M059J (cell line): Measurements from ENCODE around the gene ITPR3. TPM values are rescaled to one million over a fixed set of nuclear protein-coding genes. Genes with fewer than 3 reads are reported as not detected.

Source experiments
- DNase-seq: peaks from one replicate; pipeline ENCODE4 v3.0.0-alpha.2; 2012; ENCODE audit warnings: low read depth
- total RNA-seq: library from RNA; depleted of rRNA; stranded (reverse); fragments of >200 nt; shearing (Covaris generic); gene quantifications from 2 replicates; pipeline ENCODE4 v1.2.3, GENCODE V29; 2014

Gene ITPR3
- total RNA-seq, 1 experiment from 2014 or later = 40.3 TPM

DNA sequence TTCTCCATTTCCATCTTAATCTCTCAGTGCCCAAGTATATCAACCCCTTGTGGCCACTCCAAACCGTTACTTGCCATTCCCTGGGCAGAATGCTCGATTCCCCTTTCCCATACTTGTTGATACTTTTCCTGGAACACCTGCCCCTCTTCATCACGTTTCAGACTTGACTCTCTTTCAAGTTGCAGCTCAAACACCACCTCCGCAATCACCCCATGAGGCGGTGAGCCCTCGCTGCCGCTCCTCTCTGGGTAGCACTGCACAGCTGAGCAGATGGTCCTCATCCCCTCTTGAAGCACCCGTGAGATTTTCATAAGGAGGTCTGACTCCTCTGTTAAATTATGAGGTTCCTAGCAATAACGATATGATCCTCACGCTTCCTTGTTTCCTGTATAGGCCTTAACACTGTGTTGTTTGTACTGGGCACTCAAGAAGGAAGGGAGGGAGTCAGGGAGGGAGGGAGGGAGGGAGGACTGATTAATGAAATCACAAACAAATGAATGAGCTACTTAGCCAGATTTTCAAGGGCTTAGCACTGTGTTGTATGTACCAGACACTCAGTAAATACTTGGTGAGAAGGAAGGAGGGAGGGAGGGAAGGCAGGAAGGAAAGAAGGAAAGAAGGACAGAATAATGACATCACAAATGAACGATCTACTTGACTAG is 98.3 kb downstream of the ITPR3 start:
- no peak for DNase-seq

- DNase-seq = no peak
Observed at GRCh38 chr6:33720998-33721397, 99.9 kb downstream of the ITPR3 start.

DNA sequence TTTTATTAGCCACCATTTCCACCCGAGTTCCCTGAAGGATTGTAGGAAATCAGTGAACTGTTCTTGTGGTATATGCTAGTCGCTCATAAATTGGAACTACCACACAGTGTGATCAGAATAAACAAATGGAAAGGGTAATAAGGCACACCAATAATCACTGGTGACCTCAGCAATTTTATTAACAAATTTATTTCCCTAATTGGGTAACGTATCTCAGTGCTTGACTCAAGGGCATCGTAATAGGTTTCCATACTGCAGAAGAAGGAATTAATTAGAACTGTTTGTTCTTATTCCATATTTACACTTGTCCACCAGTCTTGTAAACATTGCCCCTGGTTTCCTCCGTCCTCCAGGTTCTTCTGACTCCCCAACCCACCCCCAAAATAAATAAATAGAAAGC is 100.4 kb downstream of the ITPR3 start:
- no peak for DNase-seq

GRCh38 chr6:33722103-33722623 is 101.0 kb downstream of the ITPR3 start:
- no peak for DNase-seq

DNA sequence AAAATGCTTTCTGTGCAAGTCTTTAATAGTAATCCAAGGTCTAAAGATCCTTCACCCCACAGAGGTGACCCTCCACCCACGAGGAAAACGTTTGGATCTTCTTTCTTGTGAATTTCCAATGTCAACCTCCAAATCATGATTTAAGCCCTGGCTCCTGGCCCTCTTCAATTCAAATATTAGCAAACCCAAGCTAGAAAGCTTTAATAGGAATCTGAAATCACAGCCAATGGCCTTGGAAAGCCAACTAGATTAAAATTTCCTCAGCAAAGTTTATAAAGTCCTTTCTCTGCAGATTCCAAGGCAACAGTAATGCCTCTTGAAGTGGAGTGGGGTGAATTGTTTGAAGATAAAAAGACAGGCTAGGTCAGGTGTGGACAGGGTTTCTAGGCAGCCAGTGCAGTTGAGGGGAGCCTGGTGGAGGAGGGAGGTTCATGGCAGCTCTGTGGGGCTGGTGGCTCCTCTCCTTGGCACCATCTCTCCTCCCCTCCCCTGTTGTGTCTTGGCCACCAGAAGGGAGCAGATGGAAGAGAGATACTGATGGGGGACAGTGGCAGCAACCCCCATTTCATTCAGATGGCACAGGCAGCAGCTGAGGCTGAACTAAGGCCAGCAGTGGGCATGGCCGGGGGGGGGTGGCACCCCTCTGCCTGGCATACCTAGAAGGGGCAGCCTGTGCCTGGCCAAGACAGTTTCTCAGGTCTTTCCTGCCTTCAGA is 102.4 kb downstream of the ITPR3 start:
- DNase-seq = no peak

DNA sequence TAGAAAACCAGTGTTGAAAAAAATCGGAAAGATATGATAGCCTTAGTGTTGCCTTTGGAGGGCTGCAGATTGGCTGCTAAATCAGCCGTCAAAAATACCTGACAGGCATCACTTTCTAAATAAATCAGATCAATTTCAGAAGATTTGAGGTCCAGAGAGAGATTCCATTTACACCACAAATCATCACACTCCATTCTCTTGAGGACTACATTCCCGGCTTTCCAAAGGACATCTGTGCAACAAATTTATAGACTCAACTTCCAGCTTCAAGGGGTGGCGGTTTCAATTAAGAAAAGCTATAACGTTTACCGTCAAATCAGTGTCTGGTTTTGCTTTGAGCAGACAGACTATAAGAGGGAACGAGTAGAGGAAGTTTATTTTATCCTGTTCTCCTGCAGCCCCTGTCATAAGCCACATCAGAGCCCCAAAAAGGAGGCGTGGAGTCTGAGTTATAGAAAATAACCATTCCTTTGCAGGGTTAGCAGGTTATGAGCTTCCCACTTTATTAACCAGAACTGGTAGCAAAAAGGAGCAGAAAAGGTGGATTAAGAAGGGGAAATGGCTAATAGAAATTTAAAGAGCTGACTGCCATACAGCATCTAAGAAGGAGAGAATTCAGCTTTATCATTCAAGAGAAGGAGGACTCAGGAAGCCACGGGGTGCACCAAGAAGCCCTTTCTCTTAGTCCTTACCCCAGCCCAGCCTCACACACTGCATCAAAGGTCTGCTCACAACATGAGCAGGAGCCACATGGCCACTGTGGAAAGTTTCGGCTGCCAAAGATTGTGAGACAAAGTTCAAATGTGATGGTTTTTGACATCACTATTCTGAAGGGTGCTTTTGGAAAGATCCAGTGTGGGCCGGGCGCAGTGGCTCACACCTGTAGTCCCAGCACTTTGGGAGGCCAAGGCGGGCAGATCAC is 103.2 kb downstream of the ITPR3 start:
- DNase-seq = no peak

- no peak for DNase-seq
Observed at GRCh38 chr6:33725222-33725621, 104.1 kb downstream of the ITPR3 start.

DNA sequence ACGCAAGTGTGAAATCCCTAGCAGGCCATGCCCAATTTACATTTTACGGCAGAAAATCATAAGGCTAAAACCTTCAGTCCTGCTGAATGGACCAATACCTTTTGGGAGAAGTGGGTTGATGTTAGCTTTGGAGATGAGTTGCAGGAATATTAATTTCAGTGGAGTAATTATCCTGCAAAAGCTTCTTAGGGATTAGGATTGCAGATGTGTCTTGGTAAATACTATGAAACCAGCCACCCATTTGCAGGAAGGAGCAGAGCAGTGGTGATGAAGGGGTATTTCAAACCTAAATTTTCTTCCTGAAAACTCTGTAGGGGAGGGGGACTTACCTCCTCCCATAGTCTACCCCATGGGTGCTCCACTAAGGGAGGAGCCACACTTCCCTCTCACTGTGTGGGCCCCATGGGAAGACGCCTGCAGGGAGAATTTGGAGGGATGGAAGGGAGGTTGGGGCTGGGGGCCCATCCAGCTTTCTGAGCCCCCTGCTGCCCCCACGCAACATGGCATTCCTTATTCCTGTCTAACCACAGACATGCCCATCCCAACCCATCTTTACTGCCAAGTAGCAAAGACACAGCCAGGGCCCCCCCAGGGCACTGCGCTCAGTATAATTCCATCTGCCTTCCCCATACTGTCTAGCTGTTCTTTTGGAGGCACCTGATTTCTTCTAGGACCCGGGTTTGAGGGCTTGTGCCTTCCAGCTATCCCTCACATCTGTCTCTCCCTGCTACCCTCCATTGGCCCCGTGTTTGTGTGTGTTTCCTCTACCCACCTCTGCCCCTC is 105.0 kb downstream of the ITPR3 start:
- no peak for DNase-seq

- no peak for DNase-seq
Observed at GRCh38 chr6:33726696-33727095, 105.6 kb downstream of the ITPR3 start.

DNA sequence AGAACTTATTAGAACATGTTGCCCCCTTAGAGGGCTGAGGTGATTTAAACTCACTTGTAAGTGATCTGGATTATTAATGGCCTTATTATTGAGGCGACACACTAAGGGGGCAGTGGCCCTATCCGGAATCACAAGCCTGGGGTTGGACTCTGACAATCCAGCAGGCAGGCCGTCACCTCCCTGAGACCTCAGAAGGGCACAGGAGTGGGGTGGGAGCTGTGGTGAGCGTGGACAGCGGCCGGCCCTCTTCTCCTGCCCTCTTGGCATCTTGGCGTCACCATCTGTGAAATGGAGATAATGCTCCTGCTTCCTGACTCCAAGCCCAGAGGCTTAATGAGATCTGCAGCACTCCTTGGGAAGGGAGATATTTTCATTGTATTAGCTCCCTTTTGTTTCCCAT is 106.0 kb downstream of the ITPR3 start:
- no peak for DNase-seq

GRCh38 chr6:33727932-33728331 is 106.8 kb downstream of the ITPR3 start:
- no peak for DNase-seq

- DNase-seq = no peak
Observed at GRCh38 chr6:33728438-33728837, 107.3 kb downstream of the ITPR3 start.

- DNase-seq = no peak
Observed at GRCh38 chr6:33729059-33729458, 107.9 kb downstream of the ITPR3 start.

GRCh38 chr6:33730611-33731010 is 109.5 kb downstream of the ITPR3 start:
- no peak for DNase-seq

GRCh38 chr6:33731035-33731434 is 109.9 kb downstream of the ITPR3 start:
- DNase-seq = no peak

- DNase-seq = no peak
Observed at GRCh38 chr6:33731751-33732282, 110.7 kb downstream of the ITPR3 start.

- no peak for DNase-seq
Observed at GRCh38 chr6:33732385-33732784, 111.3 kb downstream of the ITPR3 start.

GRCh38 chr6:33732817-33733708 is 111.9 kb downstream of the ITPR3 start:
- no peak for DNase-seq

DNA sequence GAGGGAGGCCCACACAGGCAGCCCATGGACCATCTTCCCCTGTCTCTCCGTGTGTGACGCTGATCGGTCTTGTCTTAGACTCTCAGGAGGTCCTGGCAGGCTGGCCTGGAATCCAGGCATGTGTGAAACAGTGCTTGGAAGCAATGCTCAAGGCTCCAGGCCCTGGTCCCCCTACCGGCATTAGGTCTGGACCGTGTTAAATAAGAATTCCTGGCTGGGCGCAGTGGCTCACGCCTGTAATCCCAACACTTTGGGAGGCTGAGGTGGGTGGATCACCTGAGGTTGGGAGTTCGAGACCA is 112.5 kb downstream of the ITPR3 start:
- no peak for DNase-seq

- no peak for DNase-seq
Observed at GRCh38 chr6:33735216-33735615, 114.1 kb downstream of the ITPR3 start.
